SK-N-MC (cell line): ENCODE measurements around the gene IL1RAPL1.

Experiments used
- EZH2 ChIP-seq: fragments of 200-600 bp; sonication (generic); IDR thresholded peaks from one replicate; pipeline ENCODE4 v1.6.1; 2017; ENCODE audit warnings: antibody characterized with exemption
- FOXP2 ChIP-seq: optimal IDR thresholded peaks from 2 replicates; pipeline ENCODE3; 2011; ENCODE audit warnings: mild to moderate bottlenecking, moderate library complexity; ENCODE audit not compliant: insufficient read depth; ENCODE audit errors: extremely low read length, control extremely low read depth
- POLR2AphosphoS5 ChIP-seq: IDR thresholded peaks from 2 replicates; pipeline ENCODE4 v1.6.1; 2012; ENCODE audit warnings: mild to moderate bottlenecking, low read depth, low read length, borderline replicate concordance

GRCh38 chrX:28880136-28880535 lies 292.9 kb downstream of the IL1RAPL1 start:
- TF ChIP-seq POLR2AphosphoS5 (no peak), EZH2 (no peak), FOXP2 (no peak)
